Hematopoietic multipotent progenitor cell treated with erythropoietin and hydrocortisone succinate and interleukin-3 and kit ligand, for 17 days (in vitro differentiated cells): Measurements from ENCODE around the gene CLIC6.

ENCODE experiments used
- DNase-seq: peaks from one replicate; pipeline ENCODE4 v3.0.0-alpha.2; 2015; ENCODE audit warnings: low spot score

CLIC6 gene

GRCh38 chr21:34728479-34728878, 59.7 kb downstream of the CLIC6 start:
- no peak for DNase-seq

- no peak for DNase-seq
Measured at GRCh38 chr21:34730194-34730593, 61.4 kb downstream of the CLIC6 start.

GRCh38 chr21:34730756-34731445, 62.1 kb downstream of the CLIC6 start:
- DNase-seq = no peak

- DNase-seq = no peak
Measured at GRCh38 chr21:34732388-34732821, 63.6 kb downstream of the CLIC6 start.

GRCh38 chr21:34733852-34734251, 65.1 kb downstream of the CLIC6 start:
- DNase-seq = no peak

- DNase-seq = no peak
Measured at GRCh38 chr21:34734696-34735095, 65.9 kb downstream of the CLIC6 start.

- DNase-seq = no peak
Measured at GRCh38 chr21:34736116-34736874, 67.5 kb downstream of the CLIC6 start.

- no peak for DNase-seq
Measured at GRCh38 chr21:34737115-34737514, 68.3 kb downstream of the CLIC6 start.

- no peak for DNase-seq
Measured at GRCh38 chr21:34740198-34740597, 71.4 kb downstream of the CLIC6 start.

GRCh38 chr21:34743285-34743684, 74.5 kb downstream of the CLIC6 start:
- no peak for DNase-seq

- DNase-seq = no peak
Measured at GRCh38 chr21:34743831-34744230, 75.0 kb downstream of the CLIC6 start.

GRCh38 chr21:34744801-34745200, 76.0 kb downstream of the CLIC6 start:
- no peak for DNase-seq

- DNase-seq = peak; percentile 53
Measured at GRCh38 chr21:34745557-34746255, 76.9 kb downstream of the CLIC6 start.

- DNase-seq = no peak
Measured at GRCh38 chr21:34748862-34749261, 80.1 kb downstream of the CLIC6 start.

- no peak for DNase-seq
Measured at GRCh38 chr21:34754690-34755647, 86.2 kb downstream of the CLIC6 start.

- DNase-seq = no peak
Measured at GRCh38 chr21:34761758-34762330, 93.0 kb downstream of the CLIC6 start.

- DNase-seq = no peak
Measured at GRCh38 chr21:34762786-34763185, 94.0 kb downstream of the CLIC6 start.

GRCh38 chr21:34764715-34765284, 96.0 kb downstream of the CLIC6 start:
- DNase-seq = no peak

- no peak for DNase-seq
Measured at GRCh38 chr21:34765619-34766018, 96.8 kb downstream of the CLIC6 start.

- no peak for DNase-seq
Measured at GRCh38 chr21:34766862-34767261, 98.1 kb downstream of the CLIC6 start.
